GOT3 (cell line): ENCODE measurements around the gene UBE2E2.

Source experiments
- DNase-seq: peaks from one replicate; lab custom pipeline; 2025; ENCODE audit warnings: mixed read lengths; lab: John Stamatoyannopoulos, UW

The UBE2E2 gene

GRCh38 chr3:23480329-23480714, 277.2 kb downstream of the UBE2E2 start:
- no peak for DNase-seq

GRCh38 chr3:23481011-23481615, 278.0 kb downstream of the UBE2E2 start:
- DNase-seq: no peak

GRCh38 chr3:23481616-23482278, 278.6 kb downstream of the UBE2E2 start:
- DNase-seq: no peak

- DNase-seq: no peak
Observed at GRCh38 chr3:23484386-23484785, 281.3 kb downstream of the UBE2E2 start.

- no peak for DNase-seq
Observed at GRCh38 chr3:23485922-23486321, 282.8 kb downstream of the UBE2E2 start.

GRCh38 chr3:23487015-23487414, 283.9 kb downstream of the UBE2E2 start:
- DNase-seq: no peak

GRCh38 chr3:23488618-23489017, 285.5 kb downstream of the UBE2E2 start:
- DNase-seq: no peak

- DNase-seq: no peak
Observed at GRCh38 chr3:23489300-23490158, 286.4 kb downstream of the UBE2E2 start.

- no peak for DNase-seq
Observed at GRCh38 chr3:23490459-23490858, 287.3 kb downstream of the UBE2E2 start.

- no peak for DNase-seq
Observed at GRCh38 chr3:23492057-23492456, 288.9 kb downstream of the UBE2E2 start.

- DNase-seq: no peak
Observed at GRCh38 chr3:23493889-23494288, 290.8 kb downstream of the UBE2E2 start.

GRCh38 chr3:23494967-23495366, 291.8 kb downstream of the UBE2E2 start:
- DNase-seq: no peak

GRCh38 chr3:23495507-23495906, 292.4 kb downstream of the UBE2E2 start:
- DNase-seq: no peak

GRCh38 chr3:23496165-23496564, 293.0 kb downstream of the UBE2E2 start:
- no peak for DNase-seq

GRCh38 chr3:23497156-23497555, 294.0 kb downstream of the UBE2E2 start:
- no peak for DNase-seq

GRCh38 chr3:23501201-23501802, 298.2 kb downstream of the UBE2E2 start:
- DNase-seq: no peak

GRCh38 chr3:23508464-23508863, 305.3 kb downstream of the UBE2E2 start:
- DNase-seq: no peak

- DNase-seq: no peak
Observed at GRCh38 chr3:23518441-23518840, 315.3 kb downstream of the UBE2E2 start.

GRCh38 chr3:23519314-23520208, 316.4 kb downstream of the UBE2E2 start:
- no peak for DNase-seq

- DNase-seq: no peak
Observed at GRCh38 chr3:23527326-23527725, 324.2 kb downstream of the UBE2E2 start.

GRCh38 chr3:23533596-23533995, 330.5 kb downstream of the UBE2E2 start:
- DNase-seq: no peak

- DNase-seq: no peak
Observed at GRCh38 chr3:23533996-23534395, 330.9 kb downstream of the UBE2E2 start.
